Endodermal cell (in vitro differentiated cells): ENCODE data around the gene MAN2B2. TPM values are rescaled to one million over a fixed set of nuclear protein-coding genes. Genes with fewer than 3 reads are reported as not detected.

Source experiments
- DNase-seq: peaks from one replicate; pipeline ENCODE4 v3.0.0-alpha.2; 2017
- H3K27ac ChIP-seq: 2 replicates; pipeline ENCODE4 v1.5.1; 2013; ENCODE audit warnings: mild to moderate bottlenecking, low read depth, low read length, moderate library complexity
- H3K27me3 ChIP-seq: 2 replicates; pipeline ENCODE4 v1.6.1; 2013; ENCODE audit warnings: mild to moderate bottlenecking, low read length, moderate library complexity; ENCODE audit not compliant: insufficient read depth, control insufficient read depth, poor library complexity, severe bottlenecking
- H3K36me3 ChIP-seq: 2 replicates; pipeline ENCODE4 v1.7.0; 2013; ENCODE audit warnings: mild to moderate bottlenecking, low read length, moderate library complexity; ENCODE audit not compliant: control insufficient read depth, insufficient read depth
- H3K4me1 ChIP-seq: one replicate; pipeline ENCODE4 v1.7.0; 2013; ENCODE audit warnings: low read length; ENCODE audit not compliant: control insufficient read depth, insufficient read depth
- H3K4me3 ChIP-seq: 2 replicates; pipeline ENCODE4 v1.5.1; 2013; ENCODE audit warnings: mild to moderate bottlenecking, low read length, moderate library complexity
- H3K9ac ChIP-seq: 2 replicates; pipeline ENCODE4 v1.6.1; 2013; ENCODE audit warnings: mild to moderate bottlenecking, low read length, moderate library complexity; ENCODE audit not compliant: poor library complexity, severe bottlenecking; ENCODE audit errors: extremely low read depth
- H3K9me3 ChIP-seq: 2 replicates; pipeline ENCODE4 v1.6.1; 2013; ENCODE audit warnings: mild to moderate bottlenecking, low read length, moderate library complexity; ENCODE audit not compliant: control insufficient read depth
- H3K27ac Mint-ChIP-seq: 2 replicates; pipeline ENCODE4 v1.8.0; 2020; ENCODE audit warnings: mixed read lengths
- H3K27me3 Mint-ChIP-seq: 2 replicates; pipeline ENCODE4 v1.8.0; 2021; ENCODE audit warnings: mild to moderate bottlenecking, mixed read lengths; ENCODE audit not compliant: insufficient read depth
- H3K36me3 Mint-ChIP-seq: 2 replicates; pipeline ENCODE4 v1.8.0; 2020; ENCODE audit warnings: low read depth, mixed read lengths
- H3K4me1 Mint-ChIP-seq: 2 replicates; pipeline ENCODE4 v1.8.0; 2020; ENCODE audit warnings: mixed read lengths
- H3K4me3 Mint-ChIP-seq: 2 replicates; pipeline ENCODE4 v1.8.0; 2020; ENCODE audit warnings: mild to moderate bottlenecking, moderate library complexity, mixed read lengths
- H3K9me3 Mint-ChIP-seq: 2 replicates; pipeline ENCODE4 v1.8.0; 2020; ENCODE audit warnings: mild to moderate bottlenecking, mixed read lengths
- WGBS, 2 experiments: methylation state at CpG; one replicate each; pipeline versions ENCODE4 v1.1.5 to v1.1.7; 2013; ENCODE audit warnings: missing lambda C conversion rate in 2 of 2, mixed read lengths in 1 of 2; ENCODE audit not compliant: insufficient coverage in 1 of 2, insufficient read length in 1 of 2; 5-methylcytosine and 5-hydroxymethylcytosine counted together
- total RNA-seq, 2 donors: library from RNA; stranded (reverse); fragmentation: NEBNext Ultra II Directional in 1 of 2; extraction: Animal tissue kit (Norgen Biotek cat#: 25700) in 1 of 2; gene quantifications; 2 replicates in 1 of 2; 3 replicates in 1 of 2; pipeline ENCODE4 v1.2.1, GENCODE V29; 2021
- TF ChIP-seq, protein P1 (sequence below): fragments of 200-600 bp; sonication (generic); conservative IDR thresholded peaks from 2 replicates; pipeline ENCODE4 v1.5.0; 2021; ENCODE audit warnings: antibody characterized with exemption, mild to moderate bottlenecking

The MAN2B2 gene
- total RNA-seq, 2 donors from 2014 or later = 13.3 to 20.8 TPM

DNA sequence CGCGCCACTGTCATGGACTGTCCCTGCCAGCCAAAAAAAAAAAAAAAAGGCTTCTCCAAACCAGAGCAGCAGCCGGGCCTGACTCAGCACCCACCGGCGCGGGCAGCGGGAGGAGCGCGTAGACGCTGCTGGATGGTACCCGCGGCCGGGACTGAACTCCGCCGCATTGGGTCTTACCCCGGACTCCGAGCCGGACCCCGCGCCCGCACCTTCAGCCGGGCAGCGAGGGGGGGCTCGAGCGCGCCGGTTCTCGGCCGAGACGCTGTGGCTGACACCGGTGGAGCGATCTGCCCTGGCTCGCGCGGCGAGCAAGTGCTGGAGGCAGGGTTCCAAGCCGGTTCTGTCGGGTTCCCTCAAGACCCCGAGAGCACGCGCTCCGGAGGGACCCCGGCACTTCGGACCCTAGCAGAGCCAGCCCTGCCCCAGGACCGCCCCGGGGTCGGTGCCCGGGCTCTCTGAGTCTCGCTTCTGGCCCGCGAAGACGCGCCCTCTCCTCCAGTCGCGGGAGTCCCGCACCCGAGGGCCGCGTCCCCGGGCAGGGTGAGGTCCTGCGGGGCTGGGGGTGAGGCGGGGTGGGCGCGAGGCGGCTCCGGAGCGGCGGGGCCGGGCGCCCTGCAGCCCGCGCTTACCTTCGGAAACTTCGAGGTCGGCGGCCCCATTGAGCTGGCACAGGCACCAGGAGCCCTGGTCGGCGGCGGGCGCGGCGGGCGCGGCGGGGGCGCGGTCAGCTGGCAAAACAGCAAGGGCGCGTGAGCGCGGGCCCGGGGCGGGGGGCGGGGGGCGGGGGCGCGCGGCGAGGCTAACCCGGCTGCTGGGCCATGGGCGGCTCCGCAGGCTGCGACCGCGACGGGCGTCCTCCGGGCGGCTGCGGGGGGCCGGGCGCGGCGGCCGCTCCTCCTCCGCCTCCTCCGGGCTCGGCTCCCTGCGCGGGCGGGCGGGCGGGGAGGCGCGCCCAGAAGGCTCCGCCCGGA, 11.8 kb upstream of the MAN2B2 start:
- 2 to 7% methylated on average over 33 to 127 of the region's 127 CpGs for WGBS, 2 experiments
- Histone ChIP-seq H3K4me3 (no peak overlapping the region), H3K4me1 (no peaks in the 10 kb centered on the region), H3K27ac (no peak overlapping the region), H3K36me3 (no peaks in the 10 kb centered on the region), H3K9me3 (no peaks in the 10 kb centered on the region), H3K9ac (no peak overlapping the region), H3K27me3 (peaks cover 89% of the 10 kb centered on the region)
- Mint-ChIP-seq H3K36me3 (no peaks in the 10 kb centered on the region), H3K27me3 (peaks cover 92% of the 10 kb centered on the region), H3K4me1 (no peaks in the 10 kb centered on the region), H3K27ac (no peak overlapping the region), H3K4me3 (peak overlapping the region; percentile 29), H3K9me3 (no peaks in the 10 kb centered on the region)
- TF ChIP-seq, protein P1, sequence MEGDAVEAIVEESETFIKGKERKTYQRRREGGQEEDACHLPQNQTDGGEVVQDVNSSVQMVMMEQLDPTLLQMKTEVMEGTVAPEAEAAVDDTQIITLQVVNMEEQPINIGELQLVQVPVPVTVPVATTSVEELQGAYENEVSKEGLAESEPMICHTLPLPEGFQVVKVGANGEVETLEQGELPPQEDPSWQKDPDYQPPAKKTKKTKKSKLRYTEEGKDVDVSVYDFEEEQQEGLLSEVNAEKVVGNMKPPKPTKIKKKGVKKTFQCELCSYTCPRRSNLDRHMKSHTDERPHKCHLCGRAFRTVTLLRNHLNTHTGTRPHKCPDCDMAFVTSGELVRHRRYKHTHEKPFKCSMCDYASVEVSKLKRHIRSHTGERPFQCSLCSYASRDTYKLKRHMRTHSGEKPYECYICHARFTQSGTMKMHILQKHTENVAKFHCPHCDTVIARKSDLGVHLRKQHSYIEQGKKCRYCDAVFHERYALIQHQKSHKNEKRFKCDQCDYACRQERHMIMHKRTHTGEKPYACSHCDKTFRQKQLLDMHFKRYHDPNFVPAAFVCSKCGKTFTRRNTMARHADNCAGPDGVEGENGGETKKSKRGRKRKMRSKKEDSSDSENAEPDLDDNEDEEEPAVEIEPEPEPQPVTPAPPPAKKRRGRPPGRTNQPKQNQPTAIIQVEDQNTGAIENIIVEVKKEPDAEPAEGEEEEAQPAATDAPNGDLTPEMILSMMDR = no peak
- peak; percentile 80 for DNase-seq

DNA sequence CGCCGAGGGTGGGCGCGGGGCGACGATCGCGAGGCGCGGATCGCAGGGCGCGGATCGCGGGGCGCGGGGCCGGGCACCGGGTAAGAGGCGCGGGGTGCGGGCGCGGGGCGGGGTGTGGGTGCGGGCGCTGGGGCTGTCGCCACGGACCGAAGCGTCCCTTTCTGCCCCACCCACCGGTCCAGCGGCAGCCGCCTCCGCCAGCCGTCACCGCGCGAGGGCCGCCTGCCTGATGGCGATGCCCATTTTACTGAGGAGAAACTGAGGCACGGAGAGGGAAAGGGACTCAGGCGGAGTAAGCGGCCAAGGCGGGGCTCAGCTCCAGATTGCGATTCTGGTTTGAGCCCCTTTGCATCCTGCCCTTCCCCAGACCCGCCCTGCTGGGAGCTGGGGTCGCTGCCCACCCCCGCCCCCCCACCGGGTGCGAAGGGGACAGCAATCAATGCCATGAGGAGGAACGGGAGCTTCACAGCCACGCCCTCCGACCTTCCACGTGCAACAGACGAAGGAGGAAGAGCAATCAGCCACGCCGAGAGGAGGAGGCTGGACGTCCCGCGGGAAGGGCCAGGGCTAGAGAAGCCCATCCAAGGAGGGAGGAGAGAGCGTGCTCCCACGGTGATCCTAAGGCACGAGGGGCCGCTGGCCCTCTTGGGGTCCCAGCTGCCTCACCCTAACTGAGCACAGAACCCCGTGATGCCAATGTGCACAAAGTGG, 10.9 kb upstream of the MAN2B2 start:
- Mint-ChIP-seq H3K36me3 (no peaks in the 10 kb centered on the region), H3K27ac (no peak overlapping the region), H3K9me3 (no peaks in the 10 kb centered on the region), H3K4me1 (peaks cover 5% of the 10 kb centered on the region), H3K4me3 (peak overlapping the region; percentile 29), H3K27me3 (peaks cover 91% of the 10 kb centered on the region)
- Histone ChIP-seq H3K9me3 (no peaks in the 10 kb centered on the region), H3K36me3 (no peaks in the 10 kb centered on the region), H3K4me3 (no peak overlapping the region), H3K9ac (no peak overlapping the region), H3K27me3 (peaks cover 80% of the 10 kb centered on the region), H3K4me1 (no peaks in the 10 kb centered on the region), H3K27ac (no peak overlapping the region)
- WGBS, 2 experiments = 12 to 24% methylated on average over 12 to 66 of the region's 66 CpGs
- TF ChIP-seq, protein P1 = no peak
- DNase-seq = no peak

DNA sequence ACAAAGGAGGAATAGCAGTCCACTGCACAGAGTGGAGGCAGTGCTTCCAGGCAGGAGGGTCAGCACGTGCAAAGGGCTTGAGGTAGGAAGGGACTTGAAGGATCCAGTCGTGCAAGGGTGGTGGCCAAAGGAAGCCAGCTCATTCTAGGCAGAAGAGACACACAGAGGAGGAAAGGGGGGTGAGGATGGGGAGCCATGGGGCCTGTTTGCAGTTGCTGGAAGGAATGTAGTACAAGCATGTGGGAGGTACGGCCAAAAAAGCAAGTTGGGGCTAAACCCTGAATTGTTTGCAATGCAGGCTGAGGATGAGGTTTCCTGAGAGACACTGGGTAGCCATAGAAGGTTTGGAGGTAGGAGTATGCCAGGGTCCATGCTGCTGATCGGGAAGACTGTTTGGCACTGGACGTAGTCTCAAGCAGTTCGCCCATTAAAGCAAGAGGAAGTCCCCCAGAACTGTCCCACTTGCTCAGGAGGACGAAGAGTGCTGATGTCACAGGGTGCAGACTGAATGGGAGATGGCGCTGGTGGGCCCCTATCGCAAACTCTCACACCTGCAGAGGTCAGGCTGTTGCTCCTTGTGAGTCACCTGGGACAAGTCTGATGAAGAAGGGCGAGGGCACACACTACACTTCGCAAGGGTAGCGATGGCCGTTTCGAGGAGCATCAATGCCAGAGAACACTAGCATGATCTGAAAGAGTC, 9.1 kb upstream of the MAN2B2 start:
- H3K9me3 Mint-ChIP-seq = no peaks in the 10 kb centered on the region
- H3K27ac Mint-ChIP-seq = no peak overlapping the region
- TF ChIP-seq, protein P1 = no peak
- Histone ChIP-seq H3K36me3 (no peaks in the 10 kb centered on the region), H3K27ac (no peak overlapping the region), H3K9me3 (no peaks in the 10 kb centered on the region), H3K4me1 (no peaks in the 10 kb centered on the region), H3K9ac (no peak overlapping the region), H3K27me3 (peaks cover 70% of the 10 kb centered on the region), H3K4me3 (no peak overlapping the region)
- H3K27me3 Mint-ChIP-seq = peaks cover 86% of the 10 kb centered on the region
- peak; percentile 62 for DNase-seq
- no peaks in the 10 kb centered on the region for H3K36me3 Mint-ChIP-seq
- WGBS, 2 experiments = 80 to 81% methylated on average over 14 of the region's 14 CpGs
- H3K4me1 Mint-ChIP-seq = peaks cover 5% of the 10 kb centered on the region
- no peak overlapping the region for H3K4me3 Mint-ChIP-seq
